HEK293 (cell line): ENCODE data around the gene PPFIBP1.

Source experiments
- CTCF ChIA-PET: fragments of 350-600 bp; formaldehyde crosslinking; extraction: SDS; loops from one replicate; lab custom pipeline; 2021; ENCODE audit warnings: antibody characterized with exemption; lab: Yijun Ruan, JAX
- POLR2A ChIA-PET: fragments of 300-600 bp; formaldehyde crosslinking; extraction: SDS; loops from one replicate; lab custom pipeline; 2020; ENCODE audit warnings: antibody characterized with exemption, inconsistent platforms; lab: Yijun Ruan, JAX
- H3K27ac ChIP-seq: fragments of 200-500 bp; sonication (Bioruptor generic); 2 replicates; pipeline ENCODE4 v1.5.1; 2014; ENCODE audit warnings: low read depth, low read length, control low read depth, inconsistent platforms; ENCODE audit errors: extremely low read depth
- H3K36me3 ChIP-seq, 2 experiments: fragments of 200-500 bp in 1 of 2; sonication (Bioruptor generic) in 1 of 2; 1 replicate in 1 of 2; 2 replicates in 1 of 2; pipeline ENCODE4 v1.5.1; 2014 to 2017; ENCODE audit warnings: inconsistent platforms in 2 of 2, low read length in 2 of 2; ENCODE audit not compliant: control insufficient read depth in 2 of 2, insufficient read depth in 1 of 2
- H3K4me1 ChIP-seq: fragments of 200-500 bp; sonication (Bioruptor generic); 2 replicates; pipeline ENCODE4 v1.5.1; 2014; ENCODE audit warnings: mild to moderate bottlenecking, low read length, inconsistent platforms; ENCODE audit not compliant: control insufficient read depth, insufficient read depth
- H3K4me3 ChIP-seq: 2 replicates; pipeline ENCODE4 v1.5.1; 2011; ENCODE audit warnings: low read depth, mild to moderate bottlenecking, control low read depth, low read length, moderate library complexity
- H3K9me3 ChIP-seq: fragments of 200-500 bp; sonication (Bioruptor generic); 2 replicates; pipeline ENCODE4 v1.5.1; 2014; ENCODE audit warnings: low read depth, low read length, inconsistent platforms; ENCODE audit not compliant: control insufficient read depth, insufficient read depth
- FEZF1 ChIP-seq: fragments of 450-650 bp; formaldehyde crosslinking; IDR thresholded peaks from 2 replicates; pipeline ENCODE4 v1.5.1; 2016; ENCODE audit warnings: missing biosample characterization, missing genetic modification characterization
- GFI1B ChIP-seq: fragments of 450-650 bp; formaldehyde crosslinking; IDR thresholded peaks from 2 replicates; pipeline ENCODE4 v1.5.1; 2016; ENCODE audit warnings: missing biosample characterization, missing genetic modification characterization
- IKZF3 ChIP-seq: fragments of 450-650 bp; IDR thresholded peaks from 2 replicates; pipeline ENCODE4 v1.5.0; 2018; ENCODE audit warnings: missing biosample characterization, mild to moderate bottlenecking, missing genetic modification characterization, moderate library complexity
- KLF1 ChIP-seq: fragments of 450-650 bp; formaldehyde crosslinking; IDR thresholded peaks from 2 replicates; pipeline ENCODE4 v1.5.1; 2016; ENCODE audit warnings: missing biosample characterization, missing genetic modification characterization
- MYNN ChIP-seq: fragments of 450-650 bp; formaldehyde crosslinking; IDR thresholded peaks from 2 replicates; pipeline ENCODE4 v1.5.1; 2016; ENCODE audit warnings: missing biosample characterization, missing genetic modification characterization, borderline replicate concordance
- ZBTB8A ChIP-seq: fragments of 450-650 bp; formaldehyde crosslinking; IDR thresholded peaks from 2 replicates; pipeline ENCODE4 v1.5.1; 2016; ENCODE audit warnings: missing biosample characterization, missing genetic modification characterization
- ZFHX2 ChIP-seq: fragments of 450-650 bp; formaldehyde crosslinking; conservative IDR thresholded peaks from 2 replicates; pipeline ENCODE4 v1.5.1; 2016; ENCODE audit warnings: missing biosample characterization, missing genetic modification characterization
- ZFP69B ChIP-seq: fragments of 450-650 bp; formaldehyde crosslinking; IDR thresholded peaks from 2 replicates; pipeline ENCODE4 v1.5.1; 2016; ENCODE audit warnings: missing biosample characterization, missing genetic modification characterization
- ZNF132 ChIP-seq: fragments of 450-650 bp; formaldehyde crosslinking; IDR thresholded peaks from 2 replicates; pipeline ENCODE4 v1.5.1; 2017; ENCODE audit warnings: missing biosample characterization, missing genetic modification characterization, borderline replicate concordance
- ZNF146 ChIP-seq: fragments of 450-650 bp; formaldehyde crosslinking; IDR thresholded peaks from 2 replicates; pipeline ENCODE4 v1.5.1; 2016; ENCODE audit warnings: missing biosample characterization, missing genetic modification characterization
- ZNF221 ChIP-seq: fragments of 450-650 bp; formaldehyde crosslinking; IDR thresholded peaks from 2 replicates; pipeline ENCODE4 v1.5.1; 2017; ENCODE audit warnings: missing biosample characterization, missing genetic modification characterization, borderline replicate concordance
- ZNF292 ChIP-seq: fragments of 450-650 bp; formaldehyde crosslinking; IDR thresholded peaks from 2 replicates; pipeline ENCODE4 v1.5.1; 2016; ENCODE audit warnings: low read depth, missing biosample characterization, missing genetic modification characterization, borderline replicate concordance
- ZNF394 ChIP-seq: fragments of 450-650 bp; formaldehyde crosslinking; IDR thresholded peaks from 2 replicates; pipeline ENCODE4 v1.5.1; 2016; ENCODE audit warnings: missing biosample characterization, missing genetic modification characterization, mild to moderate bottlenecking, moderate library complexity, borderline replicate concordance
- ZNF510 ChIP-seq: fragments of 450-650 bp; formaldehyde crosslinking; IDR thresholded peaks from 2 replicates; pipeline ENCODE4 v1.5.1; 2018; ENCODE audit warnings: mild to moderate bottlenecking, missing genetic modification characterization, missing biosample characterization; ENCODE audit not compliant: insufficient replicate concordance
- ZNF558 ChIP-seq: fragments of 450-650 bp; formaldehyde crosslinking; IDR thresholded peaks from 2 replicates; pipeline ENCODE4 v1.5.1; 2016; ENCODE audit warnings: missing biosample characterization, missing genetic modification characterization
- ZNF560 ChIP-seq: fragments of 450-650 bp; formaldehyde crosslinking; IDR thresholded peaks from 2 replicates; pipeline ENCODE4 v1.5.1; 2017; ENCODE audit warnings: missing biosample characterization, missing genetic modification characterization, borderline replicate concordance
- ZNF561 ChIP-seq: fragments of 450-650 bp; IDR thresholded peaks from 2 replicates; pipeline ENCODE4 v1.5.1; 2018; ENCODE audit warnings: missing biosample characterization, missing genetic modification characterization, borderline replicate concordance
- ZNF623 ChIP-seq: fragments of 450-650 bp; formaldehyde crosslinking; IDR thresholded peaks from 2 replicates; pipeline ENCODE4 v1.5.1; 2016; ENCODE audit warnings: missing biosample characterization, missing genetic modification characterization
- ZNF654 ChIP-seq: fragments of 450-650 bp; formaldehyde crosslinking; IDR thresholded peaks from 2 replicates; pipeline ENCODE4 v1.5.1; 2016; ENCODE audit warnings: low read depth, missing biosample characterization, missing genetic modification characterization
- ZNF658 ChIP-seq: fragments of 450-650 bp; formaldehyde crosslinking; IDR thresholded peaks from 2 replicates; pipeline ENCODE4; 2016; ENCODE audit warnings: missing biosample characterization, missing genetic modification characterization
- ZNF76 ChIP-seq: fragments of 450-650 bp; formaldehyde crosslinking; IDR thresholded peaks from 2 replicates; pipeline ENCODE4; 2016; ENCODE audit warnings: low read depth, missing biosample characterization, missing genetic modification characterization, borderline replicate concordance
- ZNF785 ChIP-seq: fragments of 450-650 bp; formaldehyde crosslinking; IDR thresholded peaks from 2 replicates; pipeline ENCODE4 v1.5.1; 2016; ENCODE audit warnings: missing biosample characterization, missing genetic modification characterization
- ZNF792 ChIP-seq: fragments of 450-650 bp; formaldehyde crosslinking; IDR thresholded peaks from 2 replicates; pipeline ENCODE4 v1.5.1; 2016; ENCODE audit warnings: missing biosample characterization, missing genetic modification characterization
- ZSCAN30 ChIP-seq: fragments of 450-650 bp; IDR thresholded peaks from 2 replicates; pipeline ENCODE4 v1.5.1; 2018; ENCODE audit warnings: missing biosample characterization, mild to moderate bottlenecking, missing genetic modification characterization, moderate library complexity
- TF ChIP-seq, protein P1 (sequence below): fragments of 450-650 bp; formaldehyde crosslinking; IDR thresholded peaks from 2 replicates; pipeline ENCODE4 v1.5.1; 2016; ENCODE audit warnings: missing biosample characterization, missing genetic modification characterization
- TF ChIP-seq, protein P2 (sequence below): fragments of 450-650 bp; formaldehyde crosslinking; IDR thresholded peaks from 2 replicates; pipeline ENCODE4 v1.5.1; 2016; ENCODE audit warnings: missing biosample characterization, missing genetic modification characterization
- TF ChIP-seq, protein P3 (sequence below): fragments of 450-650 bp; formaldehyde crosslinking; IDR thresholded peaks from 2 replicates; pipeline ENCODE4 v1.5.1; 2016; ENCODE audit warnings: missing biosample characterization, missing genetic modification characterization
- TF ChIP-seq, protein P4 (sequence below): fragments of 450-650 bp; formaldehyde crosslinking; IDR thresholded peaks from 2 replicates; pipeline ENCODE4 v1.5.1; 2016; ENCODE audit warnings: missing biosample characterization, missing genetic modification characterization

The PPFIBP1 gene

DNA sequence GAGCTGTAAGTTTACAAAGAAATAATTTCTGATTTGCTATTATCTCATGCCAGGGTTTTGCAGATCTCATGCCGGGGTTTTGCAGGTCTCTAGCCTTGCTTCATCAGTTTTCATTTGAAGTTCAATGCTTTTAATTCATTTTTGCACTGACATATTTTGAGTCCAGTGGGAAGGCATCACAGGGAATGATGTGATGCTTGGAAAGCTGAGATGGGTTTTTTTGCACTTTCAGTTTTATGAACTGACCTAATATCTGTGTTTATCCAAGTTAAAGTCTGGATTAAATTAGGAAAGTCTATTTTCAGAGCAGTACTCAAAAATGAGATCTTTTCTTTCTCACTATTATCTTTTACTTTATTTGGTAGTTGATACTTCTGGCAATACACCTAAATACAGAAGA lies 148.6 kb downstream of the PPFIBP1 start:
- TF ChIP-seq FEZF1 = no peak
- TF ChIP-seq ZNF623 (tag by site-specific recombination) = no peak
- no peak for TF ChIP-seq GFI1B
- no peak for TF ChIP-seq ZNF146 (tag by site-specific recombination)
- TF ChIP-seq ZSCAN30 (tag by site-specific recombination) = no peak
- no peak for TF ChIP-seq ZNF654 (tag by site-specific recombination)
- TF ChIP-seq ZNF221 = no peak
- no peak for TF ChIP-seq ZNF132
- no peak overlapping the region for H3K4me3 ChIP-seq
- no peaks in the 10 kb centered on the region for H3K4me1 ChIP-seq
- no peaks in the 10 kb centered on the region for H3K9me3 ChIP-seq
- ChIA-PET CTCF (interaction anchor here (0.8 kb wide), 1 partner anchor 20 kb away, joined by 3 read pairs; no protein-coding TSS in a partner anchor), POLR2A (no interaction called here)
- H3K36me3 ChIP-seq = peaks cover under 1 to 14% of the 10 kb centered on the region in 2 experiments; a peak in 1 of 3 replicates
- no peak overlapping the region for H3K27ac ChIP-seq

DNA sequence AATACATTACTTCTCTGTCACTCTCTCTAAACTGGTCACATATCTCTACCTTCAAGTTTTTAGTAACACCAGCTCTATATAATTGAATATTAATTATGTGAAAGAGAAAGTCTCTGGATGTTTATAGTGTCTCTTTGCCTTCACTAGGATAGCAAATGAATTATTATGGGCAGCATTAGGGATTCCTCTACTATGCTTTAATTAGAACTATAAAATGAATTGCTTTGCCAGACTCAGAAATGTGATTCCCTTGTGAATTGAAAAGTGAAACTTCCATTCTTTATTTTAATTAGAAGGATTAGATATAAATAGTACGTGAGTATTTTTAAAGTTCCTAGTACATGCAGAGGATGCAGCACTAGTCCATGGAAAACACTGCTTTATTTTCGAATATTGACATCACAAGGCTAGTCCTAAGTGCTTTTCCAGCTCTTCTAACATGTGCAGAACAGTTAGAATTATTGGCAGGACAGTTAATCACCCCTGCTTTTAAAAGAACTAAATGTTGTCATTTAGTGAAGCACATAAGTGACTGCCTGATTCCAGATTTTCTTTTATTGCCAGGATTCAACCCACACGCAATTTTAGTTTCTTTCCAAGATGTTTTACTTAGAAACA lies 149.2 kb downstream of the PPFIBP1 start:
- Histone ChIP-seq H3K4me1 (no peaks in the 10 kb centered on the region), H3K9me3 (no peaks in the 10 kb centered on the region), H3K36me3 (peaks cover 0 to 9% of the 10 kb centered on the region in 2 experiments; a peak in 1 of 3 replicates), H3K27ac (no peak overlapping the region), H3K4me3 (no peak overlapping the region)
- CTCF ChIA-PET = interaction anchor here (0.8 kb wide), 1 partner anchor 249 kb away, joined by 4 read pairs; no protein-coding TSS in a partner anchor
- POLR2A ChIA-PET = no interaction called here
- TF ChIP-seq ZFHX2 (tag by site-specific recombination) (no peak), IKZF3 (no peak), ZNF792 (no peak), ZNF785 (tag by site-specific recombination) (no peak), ZNF658 (tag by site-specific recombination) (no peak), ZNF394 (tag by site-specific recombination) (no peak), ZFP69B (tag by site-specific recombination) (no peak), ZNF76 (no peak), ZNF558 (tag by site-specific recombination) (no peak), ZBTB8A (tag by site-specific recombination) (no peak), ZNF561 (tag by site-specific recombination) (no peak), KLF1 (no peak), ZNF510 (tag by site-specific recombination) (no peak), MYNN (tag by site-specific recombination) (no peak), ZNF560 (tag by site-specific recombination) (no peak), ZNF292 (tag by site-specific recombination) (no peak)
- TF ChIP-seq, protein P1, sequence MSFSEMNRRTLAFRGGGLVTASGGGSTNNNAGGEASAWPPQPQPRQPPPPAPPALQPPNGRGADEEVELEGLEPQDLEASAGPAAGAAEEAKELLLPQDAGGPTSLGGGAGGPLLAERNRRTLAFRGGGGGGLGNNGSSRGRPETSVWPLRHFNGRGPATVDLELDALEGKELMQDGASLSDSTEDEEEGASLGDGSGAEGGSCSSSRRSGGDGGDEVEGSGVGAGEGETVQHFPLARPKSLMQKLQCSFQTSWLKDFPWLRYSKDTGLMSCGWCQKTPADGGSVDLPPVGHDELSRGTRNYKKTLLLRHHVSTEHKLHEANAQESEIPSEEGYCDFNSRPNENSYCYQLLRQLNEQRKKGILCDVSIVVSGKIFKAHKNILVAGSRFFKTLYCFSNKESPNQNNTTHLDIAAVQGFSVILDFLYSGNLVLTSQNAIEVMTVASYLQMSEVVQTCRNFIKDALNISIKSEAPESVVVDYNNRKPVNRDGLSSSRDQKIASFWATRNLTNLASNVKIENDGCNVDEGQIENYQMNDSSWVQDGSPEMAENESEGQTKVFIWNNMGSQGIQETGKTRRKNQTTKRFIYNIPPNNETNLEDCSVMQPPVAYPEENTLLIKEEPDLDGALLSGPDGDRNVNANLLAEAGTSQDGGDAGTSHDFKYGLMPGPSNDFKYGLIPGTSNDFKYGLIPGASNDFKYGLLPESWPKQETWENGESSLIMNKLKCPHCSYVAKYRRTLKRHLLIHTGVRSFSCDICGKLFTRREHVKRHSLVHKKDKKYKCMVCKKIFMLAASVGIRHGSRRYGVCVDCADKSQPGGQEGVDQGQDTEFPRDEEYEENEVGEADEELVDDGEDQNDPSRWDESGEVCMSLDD (tag by site-specific recombination) = no peak
- TF ChIP-seq, protein P2, sequence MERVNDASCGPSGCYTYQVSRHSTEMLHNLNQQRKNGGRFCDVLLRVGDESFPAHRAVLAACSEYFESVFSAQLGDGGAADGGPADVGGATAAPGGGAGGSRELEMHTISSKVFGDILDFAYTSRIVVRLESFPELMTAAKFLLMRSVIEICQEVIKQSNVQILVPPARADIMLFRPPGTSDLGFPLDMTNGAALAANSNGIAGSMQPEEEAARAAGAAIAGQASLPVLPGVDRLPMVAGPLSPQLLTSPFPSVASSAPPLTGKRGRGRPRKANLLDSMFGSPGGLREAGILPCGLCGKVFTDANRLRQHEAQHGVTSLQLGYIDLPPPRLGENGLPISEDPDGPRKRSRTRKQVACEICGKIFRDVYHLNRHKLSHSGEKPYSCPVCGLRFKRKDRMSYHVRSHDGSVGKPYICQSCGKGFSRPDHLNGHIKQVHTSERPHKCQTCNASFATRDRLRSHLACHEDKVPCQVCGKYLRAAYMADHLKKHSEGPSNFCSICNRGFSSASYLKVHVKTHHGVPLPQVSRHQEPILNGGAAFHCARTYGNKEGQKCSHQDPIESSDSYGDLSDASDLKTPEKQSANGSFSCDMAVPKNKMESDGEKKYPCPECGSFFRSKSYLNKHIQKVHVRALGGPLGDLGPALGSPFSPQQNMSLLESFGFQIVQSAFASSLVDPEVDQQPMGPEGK (tag by site-specific recombination) = no peak
- TF ChIP-seq, protein P3, sequence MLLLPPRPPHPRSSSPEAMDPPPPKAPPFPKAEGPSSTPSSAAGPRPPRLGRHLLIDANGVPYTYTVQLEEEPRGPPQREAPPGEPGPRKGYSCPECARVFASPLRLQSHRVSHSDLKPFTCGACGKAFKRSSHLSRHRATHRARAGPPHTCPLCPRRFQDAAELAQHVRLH (tag by site-specific recombination) = no peak
- TF ChIP-seq, protein P4, sequence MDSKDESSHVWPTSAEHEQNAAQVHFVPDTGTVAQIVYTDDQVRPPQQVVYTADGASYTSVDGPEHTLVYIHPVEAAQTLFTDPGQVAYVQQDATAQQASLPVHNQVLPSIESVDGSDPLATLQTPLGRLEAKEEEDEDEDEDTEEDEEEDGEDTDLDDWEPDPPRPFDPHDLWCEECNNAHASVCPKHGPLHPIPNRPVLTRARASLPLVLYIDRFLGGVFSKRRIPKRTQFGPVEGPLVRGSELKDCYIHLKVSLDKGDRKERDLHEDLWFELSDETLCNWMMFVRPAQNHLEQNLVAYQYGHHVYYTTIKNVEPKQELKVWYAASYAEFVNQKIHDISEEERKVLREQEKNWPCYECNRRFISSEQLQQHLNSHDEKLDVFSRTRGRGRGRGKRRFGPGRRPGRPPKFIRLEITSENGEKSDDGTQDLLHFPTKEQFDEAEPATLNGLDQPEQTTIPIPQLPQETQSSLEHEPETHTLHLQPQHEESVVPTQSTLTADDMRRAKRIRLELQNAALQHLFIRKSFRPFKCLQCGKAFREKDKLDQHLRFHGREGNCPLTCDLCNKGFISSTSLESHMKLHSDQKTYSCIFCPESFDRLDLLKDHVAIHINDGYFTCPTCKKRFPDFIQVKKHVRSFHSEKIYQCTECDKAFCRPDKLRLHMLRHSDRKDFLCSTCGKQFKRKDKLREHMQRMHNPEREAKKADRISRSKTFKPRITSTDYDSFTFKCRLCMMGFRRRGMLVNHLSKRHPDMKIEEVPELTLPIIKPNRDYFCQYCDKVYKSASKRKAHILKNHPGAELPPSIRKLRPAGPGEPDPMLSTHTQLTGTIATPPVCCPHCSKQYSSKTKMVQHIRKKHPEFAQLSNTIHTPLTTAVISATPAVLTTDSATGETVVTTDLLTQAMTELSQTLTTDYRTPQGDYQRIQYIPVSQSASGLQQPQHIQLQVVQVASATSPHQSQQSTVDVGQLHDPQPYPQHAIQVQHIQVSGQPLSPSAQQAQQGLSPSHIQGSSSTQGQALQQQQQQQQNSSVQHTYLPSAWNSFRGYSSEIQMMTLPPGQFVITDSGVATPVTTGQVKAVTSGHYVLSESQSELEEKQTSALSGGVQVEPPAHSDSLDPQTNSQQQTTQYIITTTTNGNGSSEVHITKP (tag by site-specific recombination) = no peak
- TF ChIP-seq, all 188 proteins: peak for 0
